HepG2 (cell line): Measurements from ENCODE around the gene TCOF1. TPM values are rescaled to one million over a fixed set of nuclear protein-coding genes. Genes with fewer than 3 reads are reported as not detected.

ENCODE experiments used
- EED ChIP-seq: sonication (generic); formaldehyde crosslinking; IDR thresholded peaks from 2 replicates; pipeline ENCODE4 v1.5.0; 2020; ENCODE audit warnings: mild to moderate bottlenecking, missing genetic modification reagents
- FLYWCH1 ChIP-seq: sonication (generic); formaldehyde crosslinking; IDR thresholded peaks from 2 replicates; pipeline ENCODE4 v1.8.1; 2023; ENCODE audit warnings: mild to moderate bottlenecking, missing genetic modification reagents
- HMG20A ChIP-seq: IDR thresholded peaks from 2 replicates; pipeline ENCODE4 v1.6.1; 2016; ENCODE audit warnings: borderline replicate concordance
- IRF2 ChIP-seq: IDR thresholded peaks from 2 replicates; pipeline ENCODE4 v1.6.1; 2018; ENCODE audit warnings: missing genetic modification reagents, missing compliant biosample characterization
- ISL2 ChIP-seq: sonication (generic); formaldehyde crosslinking; IDR thresholded peaks from 2 replicates; pipeline ENCODE4 v1.5.0; 2020; ENCODE audit warnings: missing genetic modification reagents
- MTF2 ChIP-seq: sonication (generic); formaldehyde crosslinking; IDR thresholded peaks from 2 replicates; pipeline ENCODE4 v1.5.0; 2020; ENCODE audit warnings: missing genetic modification reagents, borderline replicate concordance
- SAFB2 ChIP-seq: sonication (generic); formaldehyde crosslinking; IDR thresholded peaks from 2 replicates; pipeline ENCODE4 v1.5.1; 2020; ENCODE audit warnings: missing genetic modification reagents, low read depth, mild to moderate bottlenecking, borderline replicate concordance
- TCF7L2 ChIP-seq: IDR thresholded peaks from 2 replicates; pipeline ENCODE4 v1.6.1; 2011; ENCODE audit warnings: mild to moderate bottlenecking, low read depth, low read length, moderate library complexity
- ZNF138 ChIP-seq: sonication (generic); formaldehyde crosslinking; IDR thresholded peaks from 2 replicates; pipeline ENCODE4 v1.5.0; 2020; ENCODE audit warnings: mild to moderate bottlenecking, low read depth, missing genetic modification reagents
- ZNF230 ChIP-seq: sonication (generic); formaldehyde crosslinking; IDR thresholded peaks from 2 replicates; pipeline ENCODE4 v1.4.0; 2020; ENCODE audit warnings: mild to moderate bottlenecking, missing genetic modification reagents
- ZSCAN20 ChIP-seq: sonication (generic); formaldehyde crosslinking; IDR thresholded peaks from 2 replicates; pipeline ENCODE4 v1.4.0; 2020; ENCODE audit warnings: missing genetic modification reagents, mild to moderate bottlenecking, borderline replicate concordance
- polyA plus RNA-seq, 8 experiments: library from polyadenylated mRNA; depleted of rRNA in 3 of 8; stranded (reverse) in 7 of 8; unstranded in 1 of 8; fragments of >200 nt; fragmentation: Illumina TruSeq in 4 of 8; extraction: Trizol in 4 of 8; gene quantifications; 2 replicates each; pipeline versions ENCODE4 v1.2.1 to v1.2.3, GENCODE V29; 2011 to 2016; ENCODE audit warnings: low read depth in 4 of 8, missing spikeins in 1 of 8, mixed read lengths in 1 of 8; ENCODE audit not compliant: insufficient read depth in 1 of 8
- total RNA-seq, 5 experiments: library from RNA; depleted of rRNA; stranded (reverse); fragments of >200 nt; fragmentation: Illumina TruSeq; extraction: Trizol; gene quantifications; 2 replicates each; pipeline ENCODE4 v1.2.3, GENCODE V29; 2016; ENCODE audit warnings: low read depth in 1 of 5
- TF ChIP-seq, protein P1 (sequence below): sonication (generic); formaldehyde crosslinking; IDR thresholded peaks from 2 replicates; pipeline ENCODE4 v1.5.1; 2020; ENCODE audit warnings: mild to moderate bottlenecking, moderate library complexity, missing genetic modification reagents
- TF ChIP-seq, protein P2 (sequence below): sonication (generic); formaldehyde crosslinking; IDR thresholded peaks from 2 replicates; pipeline ENCODE4 v1.5.0; 2020; ENCODE audit warnings: missing genetic modification reagents
- TF ChIP-seq, protein P3 (sequence below): fragments of 450-650 bp; IDR thresholded peaks from 2 replicates; pipeline ENCODE4 v1.6.1; 2016
- TF ChIP-seq, protein P4 (sequence below): sonication (generic); formaldehyde crosslinking; IDR thresholded peaks from 2 replicates; pipeline ENCODE4 v1.4.0; 2020; ENCODE audit warnings: missing genetic modification reagents
- TF ChIP-seq, protein P5 (sequence below): sonication (generic); formaldehyde crosslinking; IDR thresholded peaks from 2 replicates; pipeline ENCODE4 v1.8.1; 2022; ENCODE audit warnings: low read depth, mild to moderate bottlenecking, missing genetic modification reagents
- TF ChIP-seq, protein P6 (sequence below): sonication (generic); formaldehyde crosslinking; IDR thresholded peaks from 2 replicates; pipeline ENCODE4 v1.5.0; 2020; ENCODE audit warnings: mild to moderate bottlenecking, missing genetic modification reagents

TCOF1 gene
- total and polyA plus RNA-seq, 2 of the 13 experiments (the other 11 are each of a cell fraction or from before 2014, with no cell fraction given) = 10.1 to 41.6 TPM

DNA sequence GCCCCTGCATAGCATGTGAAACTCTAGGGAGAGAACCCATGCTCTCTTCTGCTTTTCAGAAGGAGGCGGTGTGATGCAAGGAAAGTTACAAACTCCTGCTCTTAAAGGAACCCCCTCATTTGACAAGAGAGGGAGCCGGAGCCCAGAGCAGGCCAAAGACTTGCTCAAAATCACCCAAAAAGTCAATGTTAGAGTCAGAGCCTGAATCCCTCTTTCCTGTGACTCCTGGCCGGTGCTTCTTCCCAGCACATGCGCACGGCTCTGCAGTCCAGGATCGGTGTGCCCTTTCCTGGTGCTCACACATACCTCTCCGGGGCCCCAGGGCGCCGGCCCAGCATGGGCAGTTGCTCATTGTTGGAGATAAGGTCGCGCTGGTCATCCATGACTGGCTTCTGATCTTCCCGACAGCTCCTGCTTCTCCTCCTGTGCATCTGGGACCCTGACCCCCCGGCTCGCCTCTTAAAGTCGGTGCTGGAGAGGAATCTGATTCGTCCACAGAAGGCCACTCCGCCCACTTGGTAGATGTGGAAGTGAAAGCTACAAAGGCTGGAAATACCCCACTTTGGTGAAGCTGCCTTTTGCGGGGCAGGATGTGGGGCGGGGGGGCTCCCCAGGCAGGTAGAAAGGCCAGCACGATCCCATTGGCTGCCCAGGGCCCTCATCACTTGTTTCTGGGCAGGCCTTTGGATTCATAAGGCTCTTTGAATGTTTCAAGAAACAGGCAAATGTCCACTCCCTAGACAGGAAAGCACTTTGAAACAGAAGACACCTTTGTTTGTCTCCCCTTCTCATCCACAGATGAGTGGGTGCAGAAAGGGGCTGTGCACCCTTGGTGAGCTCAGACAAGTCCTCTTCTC, 55.0 kb downstream of the TCOF1 start, which contains the start of gene CD74 (continued):
- TF ChIP-seq ISL2 (CRISPR knock-in tag) = peak; percentile 74; the same call in 1 of the 2 replicates
- TF ChIP-seq SAFB2 (CRISPR knock-in tag) = no peak
- no peak for TF ChIP-seq MTF2 (CRISPR knock-in tag)
- TF ChIP-seq, protein P1, sequence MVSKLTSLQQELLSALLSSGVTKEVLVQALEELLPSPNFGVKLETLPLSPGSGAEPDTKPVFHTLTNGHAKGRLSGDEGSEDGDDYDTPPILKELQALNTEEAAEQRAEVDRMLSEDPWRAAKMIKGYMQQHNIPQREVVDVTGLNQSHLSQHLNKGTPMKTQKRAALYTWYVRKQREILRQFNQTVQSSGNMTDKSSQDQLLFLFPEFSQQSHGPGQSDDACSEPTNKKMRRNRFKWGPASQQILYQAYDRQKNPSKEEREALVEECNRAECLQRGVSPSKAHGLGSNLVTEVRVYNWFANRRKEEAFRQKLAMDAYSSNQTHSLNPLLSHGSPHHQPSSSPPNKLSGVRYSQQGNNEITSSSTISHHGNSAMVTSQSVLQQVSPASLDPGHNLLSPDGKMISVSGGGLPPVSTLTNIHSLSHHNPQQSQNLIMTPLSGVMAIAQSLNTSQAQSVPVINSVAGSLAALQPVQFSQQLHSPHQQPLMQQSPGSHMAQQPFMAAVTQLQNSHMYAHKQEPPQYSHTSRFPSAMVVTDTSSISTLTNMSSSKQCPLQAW (CRISPR knock-in tag) = 0 out of 2 replicates have a peak, but pooled peaks have one; percentile 59
- TF ChIP-seq, protein P2, sequence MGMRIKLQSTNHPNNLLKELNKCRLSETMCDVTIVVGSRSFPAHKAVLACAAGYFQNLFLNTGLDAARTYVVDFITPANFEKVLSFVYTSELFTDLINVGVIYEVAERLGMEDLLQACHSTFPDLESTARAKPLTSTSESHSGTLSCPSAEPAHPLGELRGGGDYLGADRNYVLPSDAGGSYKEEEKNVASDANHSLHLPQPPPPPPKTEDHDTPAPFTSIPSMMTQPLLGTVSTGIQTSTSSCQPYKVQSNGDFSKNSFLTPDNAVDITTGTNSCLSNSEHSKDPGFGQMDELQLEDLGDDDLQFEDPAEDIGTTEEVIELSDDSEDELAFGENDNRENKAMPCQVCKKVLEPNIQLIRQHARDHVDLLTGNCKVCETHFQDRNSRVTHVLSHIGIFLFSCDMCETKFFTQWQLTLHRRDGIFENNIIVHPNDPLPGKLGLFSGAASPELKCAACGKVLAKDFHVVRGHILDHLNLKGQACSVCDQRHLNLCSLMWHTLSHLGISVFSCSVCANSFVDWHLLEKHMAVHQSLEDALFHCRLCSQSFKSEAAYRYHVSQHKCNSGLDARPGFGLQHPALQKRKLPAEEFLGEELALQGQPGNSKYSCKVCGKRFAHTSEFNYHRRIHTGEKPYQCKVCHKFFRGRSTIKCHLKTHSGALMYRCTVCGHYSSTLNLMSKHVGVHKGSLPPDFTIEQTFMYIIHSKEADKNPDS (CRISPR knock-in tag) = no peak; the same call in none of the 2 replicates
- TF ChIP-seq ZSCAN20 (CRISPR knock-in tag) = no peak
- no peak for TF ChIP-seq IRF2 (CRISPR knock-in tag)
- 0 out of 2 replicates have a peak, but pooled peaks have one; percentile 24 for TF ChIP-seq ZNF230 (CRISPR knock-in tag)
- TF ChIP-seq, protein P3, sequence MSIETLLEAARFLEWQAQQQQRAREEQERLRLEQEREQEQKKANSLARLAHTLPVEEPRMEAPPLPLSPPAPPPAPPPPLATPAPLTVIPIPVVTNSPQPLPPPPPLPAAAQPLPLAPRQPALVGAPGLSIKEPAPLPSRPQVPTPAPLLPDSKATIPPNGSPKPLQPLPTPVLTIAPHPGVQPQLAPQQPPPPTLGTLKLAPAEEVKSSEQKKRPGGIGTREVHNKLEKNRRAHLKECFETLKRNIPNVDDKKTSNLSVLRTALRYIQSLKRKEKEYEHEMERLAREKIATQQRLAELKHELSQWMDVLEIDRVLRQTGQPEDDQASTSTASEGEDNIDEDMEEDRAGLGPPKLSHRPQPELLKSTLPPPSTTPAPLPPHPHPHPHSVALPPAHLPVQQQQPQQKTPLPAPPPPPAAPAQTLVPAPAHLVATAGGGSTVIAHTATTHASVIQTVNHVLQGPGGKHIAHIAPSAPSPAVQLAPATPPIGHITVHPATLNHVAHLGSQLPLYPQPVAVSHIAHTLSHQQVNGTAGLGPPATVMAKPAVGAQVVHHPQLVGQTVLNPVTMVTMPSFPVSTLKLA = no peak
- TF ChIP-seq ZNF138 (CRISPR knock-in tag) = no peak
- TF ChIP-seq, protein P4, sequence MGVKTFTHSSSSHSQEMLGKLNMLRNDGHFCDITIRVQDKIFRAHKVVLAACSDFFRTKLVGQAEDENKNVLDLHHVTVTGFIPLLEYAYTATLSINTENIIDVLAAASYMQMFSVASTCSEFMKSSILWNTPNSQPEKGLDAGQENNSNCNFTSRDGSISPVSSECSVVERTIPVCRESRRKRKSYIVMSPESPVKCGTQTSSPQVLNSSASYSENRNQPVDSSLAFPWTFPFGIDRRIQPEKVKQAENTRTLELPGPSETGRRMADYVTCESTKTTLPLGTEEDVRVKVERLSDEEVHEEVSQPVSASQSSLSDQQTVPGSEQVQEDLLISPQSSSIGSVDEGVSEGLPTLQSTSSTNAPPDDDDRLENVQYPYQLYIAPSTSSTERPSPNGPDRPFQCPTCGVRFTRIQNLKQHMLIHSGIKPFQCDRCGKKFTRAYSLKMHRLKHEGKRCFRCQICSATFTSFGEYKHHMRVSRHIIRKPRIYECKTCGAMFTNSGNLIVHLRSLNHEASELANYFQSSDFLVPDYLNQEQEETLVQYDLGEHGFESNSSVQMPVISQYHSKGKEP = no peak
- TF ChIP-seq, protein P5, sequence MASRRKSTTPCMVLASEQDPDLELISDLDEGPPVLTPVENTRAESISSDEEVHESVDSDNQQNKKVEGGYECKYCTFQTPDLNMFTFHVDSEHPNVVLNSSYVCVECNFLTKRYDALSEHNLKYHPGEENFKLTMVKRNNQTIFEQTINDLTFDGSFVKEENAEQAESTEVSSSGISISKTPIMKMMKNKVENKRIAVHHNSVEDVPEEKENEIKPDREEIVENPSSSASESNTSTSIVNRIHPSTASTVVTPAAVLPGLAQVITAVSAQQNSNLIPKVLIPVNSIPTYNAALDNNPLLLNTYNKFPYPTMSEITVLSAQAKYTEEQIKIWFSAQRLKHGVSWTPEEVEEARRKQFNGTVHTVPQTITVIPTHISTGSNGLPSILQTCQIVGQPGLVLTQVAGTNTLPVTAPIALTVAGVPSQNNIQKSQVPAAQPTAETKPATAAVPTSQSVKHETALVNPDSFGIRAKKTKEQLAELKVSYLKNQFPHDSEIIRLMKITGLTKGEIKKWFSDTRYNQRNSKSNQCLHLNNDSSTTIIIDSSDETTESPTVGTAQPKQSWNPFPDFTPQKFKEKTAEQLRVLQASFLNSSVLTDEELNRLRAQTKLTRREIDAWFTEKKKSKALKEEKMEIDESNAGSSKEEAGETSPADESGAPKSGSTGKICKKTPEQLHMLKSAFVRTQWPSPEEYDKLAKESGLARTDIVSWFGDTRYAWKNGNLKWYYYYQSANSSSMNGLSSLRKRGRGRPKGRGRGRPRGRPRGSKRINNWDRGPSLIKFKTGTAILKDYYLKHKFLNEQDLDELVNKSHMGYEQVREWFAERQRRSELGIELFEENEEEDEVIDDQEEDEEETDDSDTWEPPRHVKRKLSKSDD = no peak
- TF ChIP-seq TCF7L2 = no peak
- no peak for TF ChIP-seq HMG20A (CRISPR knock-in tag)
- no peak for TF ChIP-seq FLYWCH1 (CRISPR knock-in tag)
- no peak for TF ChIP-seq EED (CRISPR knock-in tag)
- TF ChIP-seq, protein P6, sequence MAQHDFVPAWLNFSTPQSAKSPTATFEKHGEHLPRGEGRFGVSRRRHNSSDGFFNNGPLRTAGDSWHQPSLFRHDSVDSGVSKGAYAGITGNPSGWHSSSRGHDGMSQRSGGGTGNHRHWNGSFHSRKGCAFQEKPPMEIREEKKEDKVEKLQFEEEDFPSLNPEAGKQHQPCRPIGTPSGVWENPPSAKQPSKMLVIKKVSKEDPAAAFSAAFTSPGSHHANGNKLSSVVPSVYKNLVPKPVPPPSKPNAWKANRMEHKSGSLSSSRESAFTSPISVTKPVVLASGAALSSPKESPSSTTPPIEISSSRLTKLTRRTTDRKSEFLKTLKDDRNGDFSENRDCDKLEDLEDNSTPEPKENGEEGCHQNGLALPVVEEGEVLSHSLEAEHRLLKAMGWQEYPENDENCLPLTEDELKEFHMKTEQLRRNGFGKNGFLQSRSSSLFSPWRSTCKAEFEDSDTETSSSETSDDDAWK (CRISPR knock-in tag) = no peak
